HL-60 (cell line): ENCODE measurements around the gene MAPK6.

Experiments used
- DNase-seq, 2 experiments: peaks; one replicate each; pipeline ENCODE4 v3.0.0-alpha.2; 2010 to 2020; ENCODE audit warnings: low read depth in 1 of 2, low spot score in 1 of 2
- H3K27ac ChIP-seq: fragments of 250-450 bp; sonication (Bioruptor Pico); replicated peaks from 2 replicates; pipeline ENCODE4 v1.5.1; 2020; ENCODE audit warnings: mild to moderate bottlenecking, moderate library complexity
- H3K27me3 ChIP-seq: fragments of 250-450 bp; sonication (Bioruptor Pico); 2 replicates; pipeline ENCODE4 v1.5.1; 2021; ENCODE audit warnings: mild to moderate bottlenecking, moderate library complexity; ENCODE audit not compliant: insufficient read depth, poor library complexity, severe bottlenecking
- H3K4me3 ChIP-seq: replicated peaks from 2 replicates; pipeline ENCODE4 v1.5.1; 2011; ENCODE audit warnings: mild to moderate bottlenecking, control low read depth, low read length; ENCODE audit not compliant: insufficient read depth
- CTCF ChIP-seq: IDR thresholded peaks from one replicate; pipeline ENCODE4 v1.5.1; 2011; ENCODE audit warnings: low read length, control low read depth, inconsistent platforms; ENCODE audit not compliant: insufficient read depth
- GABPA ChIP-seq: IDR thresholded peaks from 2 replicates; pipeline ENCODE4 v1.6.1; 2012; ENCODE audit warnings: low read depth
- POLR2AphosphoS5 ChIP-seq: IDR thresholded peaks from 2 replicates; pipeline ENCODE4 v1.6.1; 2012; ENCODE audit warnings: low read depth
- REST ChIP-seq: IDR thresholded peaks from 2 replicates; pipeline ENCODE4 v1.6.1; 2012; ENCODE audit warnings: low read depth; ENCODE audit not compliant: insufficient replicate concordance
- SPI1 ChIP-seq: IDR thresholded peaks from 2 replicates; pipeline ENCODE4 v1.6.1; 2012; ENCODE audit warnings: low read depth, mild to moderate bottlenecking, borderline replicate concordance

The MAPK6 gene

GRCh38 chr15:52106641-52107040 lies 87.6 kb downstream of the MAPK6 start:
- Histone ChIP-seq H3K27me3 (no peaks in the 10 kb centered on the region), H3K27ac (no peak overlapping the region), H3K4me3 (no peak overlapping the region)
- TF ChIP-seq CTCF (no peak), POLR2AphosphoS5 (no peak), SPI1 (no peak), GABPA (no peak), REST (no peak)
- no peak for DNase-seq

GRCh38 chr15:52107238-52107637 lies 88.2 kb downstream of the MAPK6 start:
- no peaks in the 10 kb centered on the region for H3K27me3 ChIP-seq
- no peak for TF ChIP-seq REST
- H3K27ac ChIP-seq: no peak overlapping the region
- H3K4me3 ChIP-seq: no peak overlapping the region
- DNase-seq: no peak

GRCh38 chr15:52109559-52110451 lies 90.8 kb downstream of the MAPK6 start:
- H3K27me3 ChIP-seq: no peaks in the 10 kb centered on the region
- TF ChIP-seq SPI1 (no peak), POLR2AphosphoS5 (no peak), REST (no peak), GABPA (no peak), CTCF (no peak)
- no peak for DNase-seq
- no peak overlapping the region for H3K4me3 ChIP-seq
- no peak overlapping the region for H3K27ac ChIP-seq
